ENCODE measurements around the gene PCCA.
"Not testable (repeated sequence)": the region's sequence is repeated elsewhere in the genome, so short reads cannot be mapped to it uniquely, and the experiment has no call there.

The PCCA gene

DNA sequence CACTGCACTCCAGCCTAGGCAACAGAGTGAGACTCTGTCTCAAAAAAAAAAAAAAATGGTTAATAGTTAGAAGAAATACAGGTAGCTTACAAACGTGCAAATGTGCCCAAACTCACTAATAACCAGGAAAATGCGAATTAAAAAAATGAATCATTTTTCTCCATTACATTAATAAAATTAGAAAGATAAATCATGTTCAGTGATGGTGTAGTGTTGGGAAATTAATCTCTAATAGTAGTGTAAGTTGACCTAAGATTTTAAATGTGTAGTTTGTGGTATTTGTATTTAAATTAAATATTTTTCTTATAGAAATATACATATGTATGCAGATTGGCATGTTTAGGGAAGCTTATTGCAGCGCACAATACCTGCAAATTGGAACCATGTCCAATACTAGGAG, 57.6 kb downstream of the PCCA start:
- no peak for DNase-seq

GRCh38 chr13:100147825-100148224, 58.9 kb downstream of the PCCA start:
- DNase-seq = no peak

DNA sequence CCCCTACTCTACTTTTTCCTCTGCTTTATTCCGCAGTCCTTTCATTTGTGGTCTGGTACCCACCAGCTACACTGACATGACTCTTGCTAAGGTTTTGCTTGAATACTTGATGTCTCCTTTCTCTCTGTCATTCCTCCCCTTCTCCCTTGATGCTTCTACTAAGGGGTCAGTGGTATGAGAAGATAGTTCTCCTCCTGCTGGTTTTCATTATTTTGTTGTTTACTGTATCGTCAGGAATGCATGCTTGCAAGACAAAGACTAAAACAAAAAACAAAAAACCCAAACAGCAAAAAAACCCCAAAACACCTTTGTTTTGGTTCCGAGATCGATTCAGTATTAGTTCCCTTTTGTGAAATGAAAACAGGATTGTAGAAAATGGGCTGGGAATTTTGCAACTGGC, 59.5 kb downstream of the PCCA start:
- DNase-seq = no peak

DNA sequence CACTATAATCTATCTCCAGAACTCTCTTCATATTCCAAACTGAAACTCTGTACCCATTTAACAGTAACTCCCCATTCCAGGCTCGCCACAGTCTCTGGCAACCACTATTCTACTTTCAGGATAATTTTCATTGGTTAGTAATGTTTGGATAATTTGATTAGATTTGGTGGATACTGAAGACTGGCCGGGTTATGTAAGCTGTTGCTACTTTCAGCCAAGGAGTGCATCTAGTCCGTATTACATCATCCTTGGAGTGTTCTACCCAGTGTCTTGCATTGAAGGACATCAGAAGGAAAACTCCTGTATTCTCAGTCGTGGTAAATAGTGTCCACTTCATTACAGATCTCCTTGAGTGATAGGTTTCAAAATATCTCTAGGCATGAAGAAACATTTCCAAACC, 60.5 kb downstream of the PCCA start:
- no peak for DNase-seq

DNA sequence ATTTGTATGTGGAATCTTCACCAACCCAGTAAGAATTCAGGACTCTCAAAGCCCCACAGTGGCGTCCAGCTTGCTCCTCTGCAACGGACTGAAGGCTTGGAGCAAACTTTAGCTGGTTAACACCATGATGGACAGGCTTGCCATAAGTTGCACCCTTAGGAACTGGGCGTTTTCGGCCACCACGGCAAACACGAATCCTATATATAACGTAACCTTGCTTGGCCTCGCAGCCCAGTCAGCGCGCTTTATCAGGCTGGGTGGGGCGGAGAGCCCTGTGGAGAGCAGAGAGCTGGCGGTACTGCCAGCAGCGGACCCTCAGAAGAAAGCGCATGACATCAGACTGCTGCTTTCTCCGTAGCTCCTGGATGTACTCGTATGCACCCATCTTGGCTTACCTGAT, 61.8 kb downstream of the PCCA start:
- not testable (repeated sequence) for DNase-seq

GRCh38 chr13:100154842-100155416, 66.0 kb downstream of the PCCA start:
- DNase-seq = no peak

DNA sequence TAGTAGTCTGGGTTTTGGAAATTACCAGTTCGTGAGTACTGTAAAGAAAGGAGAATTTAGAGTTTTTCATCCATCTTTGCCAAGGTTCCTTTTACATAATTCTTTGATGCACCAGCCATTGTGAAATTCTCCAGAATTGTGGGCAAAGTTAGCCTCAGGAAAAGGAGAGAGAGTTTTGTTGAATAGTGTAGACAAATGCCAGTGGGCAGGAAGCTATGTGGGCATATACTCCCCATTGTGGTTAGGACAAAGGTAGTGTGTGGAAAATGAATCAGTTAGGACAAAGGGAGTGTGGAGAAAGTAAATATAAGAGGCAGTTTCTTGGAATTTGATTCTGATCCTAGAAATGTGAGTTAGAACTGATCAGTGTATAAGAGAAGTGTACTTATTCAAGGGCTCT, 67.9 kb downstream of the PCCA start:
- DNase-seq = no peak

GRCh38 chr13:100158569-100158968, 69.7 kb downstream of the PCCA start:
- no peak for DNase-seq

- DNase-seq = no peak
Measured at GRCh38 chr13:100159584-100159983, 70.7 kb downstream of the PCCA start.

GRCh38 chr13:100160450-100160849, 71.6 kb downstream of the PCCA start:
- DNase-seq = no peak

GRCh38 chr13:100163375-100163774, 74.5 kb downstream of the PCCA start:
- no peak for DNase-seq

DNA sequence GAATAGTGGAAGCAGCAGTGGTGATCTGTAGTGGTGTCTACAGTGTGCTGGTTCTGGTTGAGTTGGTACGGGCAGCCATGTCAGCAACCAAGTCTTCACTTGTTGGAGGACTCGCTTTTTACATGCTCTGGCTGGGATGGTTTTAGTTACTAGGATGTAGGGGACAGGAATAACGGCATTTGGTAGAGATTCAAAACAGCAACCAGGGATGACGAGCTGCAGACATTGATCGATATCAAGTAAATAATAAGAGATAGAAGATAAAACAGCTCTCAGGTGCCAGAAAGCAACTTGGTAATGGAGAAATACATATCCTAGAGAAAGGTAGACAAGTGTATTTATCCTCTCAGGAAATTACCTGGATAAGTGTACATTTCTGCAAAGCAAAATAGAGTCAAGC, 84.3 kb downstream of the PCCA start:
- DNase-seq = no peak

- DNase-seq = not testable (repeated sequence)
Measured at GRCh38 chr13:100174455-100174854, 85.6 kb downstream of the PCCA start.

- no peak for DNase-seq
Measured at GRCh38 chr13:100175078-100175802, 86.3 kb downstream of the PCCA start.

- DNase-seq = no peak
Measured at GRCh38 chr13:100175803-100176182, 86.9 kb downstream of the PCCA start.

DNA sequence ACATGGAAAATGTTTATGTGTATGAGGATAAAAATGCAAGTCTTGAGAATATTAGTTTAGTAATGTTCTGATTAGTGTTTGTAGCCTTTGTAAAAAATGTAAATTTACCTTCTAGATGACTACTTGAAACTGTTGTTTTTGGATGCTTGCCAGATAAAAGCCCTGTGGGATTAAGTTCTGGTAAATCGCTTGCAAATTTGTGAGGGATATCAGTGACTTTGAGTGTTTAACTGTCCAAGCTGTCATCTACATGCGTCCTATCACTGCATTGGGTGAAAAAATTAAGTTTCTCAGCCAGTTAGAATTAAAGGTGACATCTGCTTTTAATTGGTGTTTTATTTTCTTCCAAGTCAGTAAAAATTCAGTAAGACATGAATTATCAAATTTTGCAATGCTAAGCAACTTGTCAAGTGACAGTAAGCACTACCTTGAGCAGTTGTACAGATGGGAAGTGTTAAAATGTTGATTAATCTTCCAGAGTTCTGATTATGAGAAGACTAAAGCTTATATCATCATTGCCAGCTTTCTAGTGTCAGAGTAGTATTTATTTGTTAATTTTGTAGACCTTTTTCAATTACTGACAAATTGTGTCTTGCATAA, 88.0 kb downstream of the PCCA start:
- DNase-seq = no peak

GRCh38 chr13:100178309-100178708, 89.4 kb downstream of the PCCA start:
- no peak for DNase-seq

GRCh38 chr13:100179276-100179675, 90.4 kb downstream of the PCCA start:
- DNase-seq = no peak

DNA sequence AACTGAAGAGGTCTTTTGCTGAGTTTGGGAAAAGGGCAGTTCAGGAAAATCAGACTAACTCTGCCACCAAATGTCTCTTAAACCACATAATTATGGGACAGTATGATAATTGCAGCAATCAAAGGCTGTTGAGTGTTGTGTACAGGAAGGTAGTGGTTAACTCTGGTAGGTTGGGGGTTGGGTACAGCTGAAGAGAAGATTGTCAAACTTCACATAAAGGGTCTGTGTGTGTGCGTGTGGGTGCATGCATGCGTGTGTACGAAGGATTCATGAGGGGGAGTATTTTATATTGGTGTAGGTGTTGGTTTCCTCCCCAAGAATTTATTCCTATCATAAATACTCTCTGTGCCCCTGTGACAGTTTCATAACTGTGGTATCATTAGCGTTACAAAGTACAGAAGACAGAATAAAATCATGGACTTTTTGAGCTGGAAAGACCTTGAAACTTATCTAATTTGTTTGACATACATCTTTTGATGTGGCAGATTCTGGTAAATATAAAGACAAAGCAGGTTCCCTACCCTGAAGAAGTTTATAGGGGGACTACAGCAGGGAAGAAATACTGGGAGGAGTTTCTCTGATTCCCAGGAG, 94.1 kb downstream of the PCCA start:
- no peak for DNase-seq

DNA sequence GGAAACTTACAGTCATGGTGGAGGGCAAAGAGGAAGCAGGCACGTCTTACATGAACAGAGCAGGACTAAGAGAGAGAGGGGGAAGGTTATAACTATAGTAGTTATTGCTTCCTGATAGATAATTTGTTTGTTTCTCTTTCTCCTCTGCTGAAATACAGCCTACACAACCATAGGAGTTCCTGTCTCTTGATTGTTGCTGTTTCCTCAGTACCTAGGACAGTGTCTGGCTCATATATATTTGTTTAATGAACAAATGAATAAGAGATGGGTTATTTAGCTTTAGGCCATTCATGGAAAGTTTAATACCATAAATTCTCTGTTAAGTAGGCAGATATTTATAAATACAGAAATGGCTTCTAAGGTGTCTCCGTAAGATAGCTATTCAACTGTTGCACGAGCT, 95.2 kb downstream of the PCCA start:
- DNase-seq = no peak

DNA sequence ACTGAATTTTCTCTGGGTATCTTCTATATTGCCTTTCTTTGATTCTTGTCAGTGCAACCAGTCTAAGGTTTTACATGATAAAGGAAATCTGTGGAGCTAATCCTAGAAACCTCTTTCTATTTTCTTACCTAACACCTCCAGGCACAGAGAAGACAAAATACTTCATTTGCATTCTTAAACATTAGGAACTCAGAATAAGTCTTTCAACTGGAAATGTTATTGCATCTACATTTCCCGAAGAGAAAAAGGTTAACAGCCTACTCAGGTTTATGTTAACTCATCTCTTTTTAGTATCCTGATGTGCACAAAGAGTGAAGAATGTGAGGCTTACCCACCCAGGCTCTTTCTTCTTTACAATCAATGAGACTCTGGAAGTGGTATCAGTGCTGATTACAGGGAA, 106.7 kb downstream of the PCCA start:
- DNase-seq = no peak

DNA sequence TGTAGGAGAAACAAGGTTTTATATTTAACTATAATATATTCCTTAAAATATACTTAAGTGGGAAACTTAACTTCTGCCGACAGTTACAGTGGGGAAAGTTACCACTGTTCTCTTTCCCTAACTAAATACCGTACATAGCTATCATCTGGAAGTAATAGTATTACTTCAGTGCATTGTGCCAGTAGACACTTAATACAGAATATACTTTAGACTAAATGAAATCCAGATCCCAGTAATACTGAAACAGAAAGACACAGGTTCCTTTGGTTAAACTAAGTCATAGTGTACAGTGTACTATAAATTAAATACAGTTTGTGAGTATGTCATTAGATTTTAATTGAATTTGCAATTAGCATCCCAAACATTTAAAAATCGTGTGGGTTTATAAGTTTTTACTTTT, 107.5 kb downstream of the PCCA start:
- no peak for DNase-seq

DNA sequence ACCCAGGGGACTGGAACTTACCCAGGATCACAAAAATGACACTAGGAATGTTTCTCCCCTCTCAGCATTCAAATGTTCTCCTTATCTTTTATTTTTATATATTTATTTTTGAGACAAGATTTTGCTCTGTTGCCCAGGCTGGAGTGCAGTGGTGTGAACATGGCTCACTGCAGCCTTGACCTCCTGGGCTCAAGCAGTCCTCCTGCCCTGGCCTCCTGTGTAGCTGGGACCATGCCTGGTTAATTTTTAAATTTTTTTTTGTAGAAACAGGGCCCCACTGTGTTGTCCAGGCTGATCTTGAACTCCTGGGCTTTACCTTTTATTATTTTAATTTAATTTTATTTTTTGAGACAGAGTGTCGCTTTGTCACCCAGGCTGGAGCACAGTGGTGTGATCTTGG, 108.2 kb downstream of the PCCA start:
- DNase-seq = no peak
